HG02973 (cell line): ENCODE measurements around the gene CEACAM6.

Experiments used
- ATAC-seq: cut with Tn5 transposase; IDR thresholded peaks from one replicate; pipeline ENCODE4 v1.9.1; 2021; ENCODE audit warnings: moderate library complexity; ENCODE audit not compliant: unreplicated experiment

Gene CEACAM6

GRCh38 chr19:41795031-41795461 lies 39.7 kb downstream of the CEACAM6 start:
- no peak for ATAC-seq

- ATAC-seq: no peak
These were observed 41.0 kb downstream of the CEACAM6 start, which contains the start of gene CEACAM3 for GRCh38 chr19:41796362-41796761. TSS of gene CEACAM3 (plus strand) at chr19:41796587. CDS start at chr19:41796678, 91 bp downstream.

- ATAC-seq: no peak
These were observed 41.6 kb downstream of the CEACAM6 start for GRCh38 chr19:41796901-41797300.

- ATAC-seq: no peak
These were observed 44.2 kb downstream of the CEACAM6 start for GRCh38 chr19:41799444-41800000.

GRCh38 chr19:41801031-41801430 lies 45.7 kb downstream of the CEACAM6 start:
- no peak for ATAC-seq

- ATAC-seq: no peak
These were observed 46.5 kb downstream of the CEACAM6 start for GRCh38 chr19:41801792-41802211.

- no peak for ATAC-seq
These were observed 47.4 kb downstream of the CEACAM6 start for GRCh38 chr19:41802770-41803169.

GRCh38 chr19:41804336-41804735 lies 49.0 kb downstream of the CEACAM6 start:
- ATAC-seq: no peak

GRCh38 chr19:41807176-41807575 lies 51.8 kb downstream of the CEACAM6 start:
- no peak for ATAC-seq

- ATAC-seq: no peak
These were observed 53.6 kb downstream of the CEACAM6 start for GRCh38 chr19:41808663-41809566.

GRCh38 chr19:41810301-41810700 lies 55.0 kb downstream of the CEACAM6 start:
- ATAC-seq: no peak

GRCh38 chr19:41811036-41811435 lies 55.7 kb downstream of the CEACAM6 start:
- no peak for ATAC-seq

- no peak for ATAC-seq
These were observed 56.7 kb downstream of the CEACAM6 start for GRCh38 chr19:41811981-41812380.

- ATAC-seq: no peak
These were observed 58.6 kb downstream of the CEACAM6 start for GRCh38 chr19:41813911-41814310.

- no peak for ATAC-seq
These were observed 60.0 kb downstream of the CEACAM6 start for GRCh38 chr19:41815301-41815700.

GRCh38 chr19:41816761-41817160 lies 61.4 kb downstream of the CEACAM6 start:
- no peak for ATAC-seq

- ATAC-seq: no peak
These were observed 65.8 kb downstream of the CEACAM6 start for GRCh38 chr19:41821003-41821735.
